ENCODE measurements around the gene SRCAP. TPM values are rescaled to one million over a fixed set of nuclear protein-coding genes. Genes with fewer than 3 reads are reported as not detected.

Gene SRCAP
- total RNA-seq, 4 donors from 2014 or later: 50.4 to 109 (median 81.8) TPM

GRCh38 chr16:30782486-30783279 lies 83.7 kb downstream of the SRCAP start:
- Histone ChIP-seq H3K36me3 (peaks cover 0 to 29% (median 0%) of the 10 kb centered on the region in 3 donors), H3K27ac (no peak overlapping the region)

GRCh38 chr16:30783280-30784109 lies 84.5 kb downstream of the SRCAP start:
- H3K36me3 ChIP-seq: peaks cover 0 to 29% (median 0%) of the 10 kb centered on the region in 3 donors
- H3K4me1 ChIP-seq: peaks cover 0 to 26% (median 10%) of the 10 kb centered on the region in 4 donors

More at GRCh38 chr16:30782486-30783279, 83.7 kb downstream of the SRCAP start:
- Histone ChIP-seq H3K4me3 (no peak overlapping the region), H3K27me3 (no peaks in the 10 kb centered on the region), H3K9me3 (no peaks in the 10 kb centered on the region), H3K4me1 (peaks cover 0 to 18% (median 8%) of the 10 kb centered on the region in 4 donors)
- TF ChIP-seq CTCF (IDR thresholded peaks at IDR 0.05): no peak
- TF ChIP-seq POLR2A (IDR thresholded peaks at IDR 0.05): no peak
- DNase-seq: no peak

GRCh38 chr16:30784215-30784614 lies 85.2 kb downstream of the SRCAP start:
- no peak for TF ChIP-seq CTCF (IDR thresholded peaks at IDR 0.05)
- TF ChIP-seq POLR2A (IDR thresholded peaks at IDR 0.05): no peak
- H3K27me3 ChIP-seq: no peaks in the 10 kb centered on the region
- H3K36me3 ChIP-seq: peaks cover 0 to 29% (median 0%) of the 10 kb centered on the region in 3 donors
- H3K4me1 ChIP-seq: peaks cover 0 to 27% (median 10%) of the 10 kb centered on the region in 4 donors
- no peaks in the 10 kb centered on the region for H3K9me3 ChIP-seq
- DNase-seq: no peak
- H3K4me3 ChIP-seq: no peak overlapping the region
- no peak overlapping the region for H3K27ac ChIP-seq

More at GRCh38 chr16:30783280-30784109, 84.5 kb downstream of the SRCAP start:
- DNase-seq: no peak
- no peaks in the 10 kb centered on the region for H3K27me3 ChIP-seq
- H3K27ac ChIP-seq: no peak overlapping the region
- TF ChIP-seq POLR2A (IDR thresholded peaks at IDR 0.05) (no peak), CTCF (IDR thresholded peaks at IDR 0.05) (no peak)
- H3K4me3 ChIP-seq: no peak overlapping the region
- no peaks in the 10 kb centered on the region for H3K9me3 ChIP-seq

GRCh38 chr16:30785126-30786106 lies 86.4 kb downstream of the SRCAP start:
- TF ChIP-seq POLR2A (IDR thresholded peaks at IDR 0.05) (no peak), CTCF (IDR thresholded peaks at IDR 0.05) (no peak)
- H3K4me3 ChIP-seq: peak overlapping the region in 2 of 4 donors; percentile 82 to 89

More at GRCh38 chr16:30785126-30786106, 86.4 kb downstream of the SRCAP start:
- H3K27ac ChIP-seq: no peak overlapping the region
- H3K27me3 ChIP-seq: no peaks in the 10 kb centered on the region
- no peak for DNase-seq
- H3K4me1 ChIP-seq: peaks cover 0 to 27% (median 10%) of the 10 kb centered on the region in 4 donors
- H3K9me3 ChIP-seq: no peaks in the 10 kb centered on the region
- H3K36me3 ChIP-seq: peaks cover 0 to 29% (median 0%) of the 10 kb centered on the region in 3 donors
